Hypothalamus (tissue), 51 donors: ENCODE measurements around the gene SLC24A1.
A peak's percentile ranks its signal among the peaks of the same experiment; 100 is the strongest.

Source experiments
- DNase-seq, 51 donors: peaks; one replicate each; lab custom pipeline; 2025; lab: John Stamatoyannopoulos, UW

Gene SLC24A1

GRCh38 chr15:65621638-65622037 lies at the start of gene SLC24A1:
Gene SLC24A1, plus strand, starts transcription at chr15:65621938. Its CDS starts 2,143 bp downstream, at chr15:65624081.
- no peak for DNase-seq

GRCh38 chr15:65571971-65572370 lies 49.8 kb upstream of the SLC24A1 start:
- no peak for DNase-seq

- no peak for DNase-seq
These were observed 45.1 kb upstream of the SLC24A1 start for GRCh38 chr15:65576664-65577063.

GRCh38 chr15:65577129-65577996 lies 44.4 kb upstream of the SLC24A1 start:
- DNase-seq, result no peak

GRCh38 chr15:65578904-65579728 lies 42.6 kb upstream of the SLC24A1 start:
- no peak for DNase-seq

- no peak for DNase-seq
These were observed 42.0 kb upstream of the SLC24A1 start for GRCh38 chr15:65579762-65580161.

GRCh38 chr15:65580287-65580686 lies 41.5 kb upstream of the SLC24A1 start:
- DNase-seq, result no peak

- DNase-seq, result no peak
These were observed 38.0 kb upstream of the SLC24A1 start for GRCh38 chr15:65583701-65584100.

GRCh38 chr15:65584241-65584640 lies 37.5 kb upstream of the SLC24A1 start:
- no peak for DNase-seq

- DNase-seq, result no peak
These were observed 34.6 kb upstream of the SLC24A1 start for GRCh38 chr15:65587094-65587493.

GRCh38 chr15:65595960-65596359 lies 25.8 kb upstream of the SLC24A1 start:
- peak in 18 of 51 donors; percentile 1 to 65 (median 32) for DNase-seq

GRCh38 chr15:65598468-65598867 lies 23.3 kb upstream of the SLC24A1 start:
- DNase-seq, result no peak

- no peak for DNase-seq
These were observed 22.1 kb upstream of the SLC24A1 start for GRCh38 chr15:65599677-65600076.

GRCh38 chr15:65603134-65603533 lies 18.6 kb upstream of the SLC24A1 start:
- DNase-seq, result no peak

- no peak for DNase-seq
These were observed 18.2 kb upstream of the SLC24A1 start for GRCh38 chr15:65603559-65603958.

- DNase-seq, result peak; percentile 49 to 98 (median 94)
These were observed 10.6 kb upstream of the SLC24A1 start, which contains the start of gene INTS14 for GRCh38 chr15:65610871-65611718. Gene INTS14, minus strand, starts transcription at chr15:65611131. Its CDS starts 3,751 bp downstream, at chr15:65607380.

GRCh38 chr15:65611888-65612615 lies 9.7 kb upstream of the SLC24A1 start:
- DNase-seq, result peak in 1 of 51 donors; percentile 1

- DNase-seq, result no peak
These were observed 9.2 kb upstream of the SLC24A1 start for GRCh38 chr15:65612616-65612946.

- no peak for DNase-seq
These were observed 8.6 kb upstream of the SLC24A1 start for GRCh38 chr15:65612949-65613744.
